Measurements from ENCODE around the gene MPPED1. TPM values are rescaled to one million over a fixed set of nuclear protein-coding genes. Genes with fewer than 3 reads are reported as not detected.

Gene MPPED1
- total RNA-seq, 4 donors from 2014 or later: 0.29 to 6.8 (median 0.80) TPM; not detected in 1

- TF ChIP-seq CTCF (IDR thresholded peaks at IDR 0.05): no peak
- TF ChIP-seq POLR2A (IDR thresholded peaks at IDR 0.05): no peak
- no peak overlapping the region for H3K4me3 ChIP-seq (ENCODE audit: low read depth, poor library complexity, severe bottlenecking)
- 92 to 95% methylated on average over 4 of the region's 4 CpGs for WGBS, 2 donors
- DNase-seq (ENCODE audit: low spot score in 2 of 2): no peak
- intact Hi-C loops (cut with DNase I; ENCODE audit: low total_unique reads): no loop called here
Measured at GRCh38 chr22:43393844-43394474, 17.9 kb upstream of the MPPED1 start.

GRCh38 chr22:43395086-43395695 is 16.6 kb upstream of the MPPED1 start:
- TF ChIP-seq CTCF (IDR thresholded peaks at IDR 0.05) (no peak), POLR2A (IDR thresholded peaks at IDR 0.05) (no peak)
- no peak for DNase-seq (ENCODE audit: low spot score in 2 of 2)
- H3K4me3 ChIP-seq (ENCODE audit: low read depth, poor library complexity, severe bottlenecking): no peak overlapping the region
- intact Hi-C loops (cut with DNase I; ENCODE audit: low total_unique reads): no loop called here
- WGBS, 2 donors: 60 to 64% methylated on average over 9 of the region's 9 CpGs

- intact Hi-C loops (cut with DNase I; ENCODE audit: low total_unique reads): no loop called here
- TF ChIP-seq POLR2A (IDR thresholded peaks at IDR 0.05): no peak
- no peak for DNase-seq (ENCODE audit: low spot score in 2 of 2)
Measured at GRCh38 chr22:43396321-43396933, 15.4 kb upstream of the MPPED1 start.

GRCh38 chr22:43396934-43397457 is 14.8 kb upstream of the MPPED1 start:
- 63 to 64% methylated on average over 20 to 22 of the region's 23 CpGs for WGBS, 2 donors
- TF ChIP-seq POLR2A (IDR thresholded peaks at IDR 0.05): no peak
- TF ChIP-seq CTCF (IDR thresholded peaks at IDR 0.05): no peak
- no peak overlapping the region for H3K4me3 ChIP-seq (ENCODE audit: low read depth, poor library complexity, severe bottlenecking)
- intact Hi-C loops (cut with DNase I; ENCODE audit: low total_unique reads): no loop called here
- no peak for DNase-seq (ENCODE audit: low spot score in 2 of 2)

More at GRCh38 chr22:43396321-43396933, 15.4 kb upstream of the MPPED1 start:
- 70 to 78% methylated on average over 17 of the region's 17 CpGs for WGBS, 2 donors
- H3K4me3 ChIP-seq (ENCODE audit: low read depth, poor library complexity, severe bottlenecking): no peak overlapping the region

GRCh38 chr22:43397766-43398165 is 14.0 kb upstream of the MPPED1 start:
- intact Hi-C loops (cut with DNase I; ENCODE audit: low total_unique reads): no loop called here
- H3K4me3 ChIP-seq (ENCODE audit: low read depth, poor library complexity, severe bottlenecking): no peak overlapping the region
- 80 to 85% methylated on average over 5 to 7 of the region's 7 CpGs for WGBS, 2 donors
- DNase-seq (ENCODE audit: low spot score in 2 of 2): no peak
- TF ChIP-seq CTCF (IDR thresholded peaks at IDR 0.05): no peak
- TF ChIP-seq POLR2A (IDR thresholded peaks at IDR 0.05): no peak

- TF ChIP-seq CTCF (IDR thresholded peaks at IDR 0.05): no peak
- no peak for TF ChIP-seq POLR2A (IDR thresholded peaks at IDR 0.05)
- no peak overlapping the region for H3K4me3 ChIP-seq (ENCODE audit: low read depth, poor library complexity, severe bottlenecking)
- intact Hi-C loops (cut with DNase I; ENCODE audit: low total_unique reads): no loop called here
- no peak for DNase-seq (ENCODE audit: low spot score in 2 of 2)
- WGBS, 2 donors: 70 to 81% methylated on average over 5 of the region's 5 CpGs
Measured at GRCh38 chr22:43398246-43398645, 13.6 kb upstream of the MPPED1 start.
